ENCODE data around the gene EPHA4. TPM values are rescaled to one million over a fixed set of nuclear protein-coding genes. Genes with fewer than 3 reads are reported as not detected.

Gene EPHA4
- total RNA-seq, 5 donors from 2014 or later (not counting 1 experiment from before 2014, with no cell fraction given) = 47.2 to 93.9 (median 58.0) TPM

GRCh38 chr2:221610675-221611074 is 38.6 kb upstream of the EPHA4 start:
- Histone ChIP-seq H3K4me1 (ENCODE audit: control insufficient read depth in 1 of 2, extremely low read depth in 1 of 2, insufficient read depth in 2 of 2, low read length in 2 of 2) (no peaks in the 10 kb centered on the region), H3K27me3 (replicated peaks in 1 of 2; ENCODE audit: control insufficient read depth in 2 of 2, extremely low read depth in 1 of 2, insufficient read depth in 2 of 2, low read length in 1 of 2) (peaks cover 0 to 8% of the 10 kb centered on the region in 2 experiments), H3K4me3 (ENCODE audit: control insufficient read depth in 1 of 2, extremely low read depth in 1 of 2, low read length in 1 of 2) (no peak overlapping the region), H3K9me3 (no peaks in the 10 kb centered on the region), H3K27ac (ENCODE audit: low read length) (no peak overlapping the region), H3K36me3 (ENCODE audit: control insufficient read depth in 2 of 2, extremely low read depth in 1 of 2, insufficient read depth in 1 of 2, low read length in 1 of 2) (no peaks in the 10 kb centered on the region)
- H3K4me3 Mint-ChIP-seq = no peak overlapping the region
- no peak for DNase-seq
- no peaks in the 10 kb centered on the region for H3K4me1 Mint-ChIP-seq
- H3K36me3 Mint-ChIP-seq = no peaks in the 10 kb centered on the region
- no peaks in the 10 kb centered on the region for H3K9me3 Mint-ChIP-seq
- ChIA-PET CTCF (no interaction called here), POLR2A (no interaction called here)
- H3K27ac Mint-ChIP-seq = no peak overlapping the region
- WGBS (ENCODE audit: insufficient coverage) = 100% methylated on average over 1 of the region's 8 CpGs
- ATAC-seq (replicated peaks in 1 of 4) = no peak
- H3K27me3 Mint-ChIP-seq = peaks cover 14% of the 10 kb centered on the region in 2 donors

GRCh38 chr2:221610255-221610654 is 38.2 kb upstream of the EPHA4 start:
- POLR2A ChIA-PET = no interaction called here
- Mint-ChIP-seq H3K27ac (no peak overlapping the region), H3K4me3 (no peak overlapping the region), H3K9me3 (no peaks in the 10 kb centered on the region), H3K36me3 (no peaks in the 10 kb centered on the region), H3K27me3 (peaks cover 14 to 15% of the 10 kb centered on the region in 2 donors), H3K4me1 (no peaks in the 10 kb centered on the region)
- no peaks in the 10 kb centered on the region for H3K9me3 ChIP-seq
- no peak overlapping the region for H3K4me3 ChIP-seq (ENCODE audit: control insufficient read depth in 1 of 2, extremely low read depth in 1 of 2, low read length in 1 of 2)
- CTCF ChIA-PET = no interaction called here
- no peaks in the 10 kb centered on the region for H3K4me1 ChIP-seq (ENCODE audit: control insufficient read depth in 1 of 2, extremely low read depth in 1 of 2, insufficient read depth in 2 of 2, low read length in 2 of 2)
- peaks cover 0 to 8% of the 10 kb centered on the region in 2 experiments for H3K27me3 ChIP-seq (replicated peaks in 1 of 2; ENCODE audit: control insufficient read depth in 2 of 2, extremely low read depth in 1 of 2, insufficient read depth in 2 of 2, low read length in 1 of 2)
- H3K36me3 ChIP-seq (ENCODE audit: control insufficient read depth in 2 of 2, extremely low read depth in 1 of 2, insufficient read depth in 1 of 2, low read length in 1 of 2) = no peaks in the 10 kb centered on the region
- 59% methylated on average over 2 of the region's 2 CpGs for WGBS (ENCODE audit: insufficient coverage)
- H3K27ac ChIP-seq (ENCODE audit: low read length) = no peak overlapping the region
- DNase-seq (no peak), ATAC-seq (replicated peaks in 1 of 4) (no peak)

- H3K27me3 Mint-ChIP-seq = peaks cover 14 to 19% of the 10 kb centered on the region in 2 donors
- H3K27ac ChIP-seq (ENCODE audit: low read length) = no peak overlapping the region
Measured at GRCh38 chr2:221608442-221608841, 36.3 kb upstream of the EPHA4 start.

GRCh38 chr2:221606424-221606823 is 34.3 kb upstream of the EPHA4 start:
- H3K4me1 ChIP-seq (ENCODE audit: control insufficient read depth in 1 of 2, extremely low read depth in 1 of 2, insufficient read depth in 2 of 2, low read length in 2 of 2) = no peaks in the 10 kb centered on the region
- Mint-ChIP-seq H3K4me1 (no peaks in the 10 kb centered on the region), H3K36me3 (no peaks in the 10 kb centered on the region), H3K4me3 (no peak overlapping the region), H3K9me3 (no peaks in the 10 kb centered on the region), H3K27ac (no peak overlapping the region), H3K27me3 (peaks cover 4 to 16% of the 10 kb centered on the region in 2 donors)
- ChIA-PET POLR2A (no interaction called here), CTCF (no interaction called here)
- ATAC-seq (replicated peaks in 1 of 4) (no peak), DNase-seq (no peak)
- no peaks in the 10 kb centered on the region for H3K9me3 ChIP-seq
- 79% methylated on average over 5 of the region's 6 CpGs for WGBS (ENCODE audit: insufficient coverage)
- peaks cover 0 to 8% of the 10 kb centered on the region in 2 experiments for H3K27me3 ChIP-seq (replicated peaks in 1 of 2; ENCODE audit: control insufficient read depth in 2 of 2, extremely low read depth in 1 of 2, insufficient read depth in 2 of 2, low read length in 1 of 2)
- no peaks in the 10 kb centered on the region for H3K36me3 ChIP-seq (ENCODE audit: control insufficient read depth in 2 of 2, extremely low read depth in 1 of 2, insufficient read depth in 1 of 2, low read length in 1 of 2)
- no peak overlapping the region for H3K27ac ChIP-seq (ENCODE audit: low read length)
- H3K4me3 ChIP-seq (ENCODE audit: control insufficient read depth in 1 of 2, extremely low read depth in 1 of 2, low read length in 1 of 2) = no peak overlapping the region

More at GRCh38 chr2:221608442-221608841, 36.3 kb upstream of the EPHA4 start:
- CTCF ChIA-PET = no interaction called here
- Mint-ChIP-seq H3K27ac (no peak overlapping the region), H3K4me3 (no peak overlapping the region), H3K36me3 (no peaks in the 10 kb centered on the region), H3K9me3 (no peaks in the 10 kb centered on the region), H3K4me1 (no peaks in the 10 kb centered on the region)
- no peaks in the 10 kb centered on the region for H3K9me3 ChIP-seq
- ATAC-seq (replicated peaks in 1 of 4) (no peak), DNase-seq (no peak)
- peaks cover 0 to 8% of the 10 kb centered on the region in 2 experiments for H3K27me3 ChIP-seq (replicated peaks in 1 of 2; ENCODE audit: control insufficient read depth in 2 of 2, extremely low read depth in 1 of 2, insufficient read depth in 2 of 2, low read length in 1 of 2)
- no peak overlapping the region for H3K4me3 ChIP-seq (ENCODE audit: control insufficient read depth in 1 of 2, extremely low read depth in 1 of 2, low read length in 1 of 2)
- H3K4me1 ChIP-seq (ENCODE audit: control insufficient read depth in 1 of 2, extremely low read depth in 1 of 2, insufficient read depth in 2 of 2, low read length in 2 of 2) = no peaks in the 10 kb centered on the region
- WGBS (ENCODE audit: insufficient coverage) = no CpG with 5 or more reads among the region's 3 CpGs
- H3K36me3 ChIP-seq (ENCODE audit: control insufficient read depth in 2 of 2, extremely low read depth in 1 of 2, insufficient read depth in 1 of 2, low read length in 1 of 2) = no peaks in the 10 kb centered on the region
- POLR2A ChIA-PET = no interaction called here

GRCh38 chr2:221605751-221606240 is 33.7 kb upstream of the EPHA4 start:
- Histone ChIP-seq H3K4me3 (ENCODE audit: control insufficient read depth in 1 of 2, extremely low read depth in 1 of 2, low read length in 1 of 2) (no peak overlapping the region), H3K4me1 (ENCODE audit: control insufficient read depth in 1 of 2, extremely low read depth in 1 of 2, insufficient read depth in 2 of 2, low read length in 2 of 2) (no peaks in the 10 kb centered on the region), H3K36me3 (ENCODE audit: control insufficient read depth in 2 of 2, extremely low read depth in 1 of 2, insufficient read depth in 1 of 2, low read length in 1 of 2) (no peaks in the 10 kb centered on the region), H3K9me3 (no peaks in the 10 kb centered on the region), H3K27me3 (replicated peaks in 1 of 2; ENCODE audit: control insufficient read depth in 2 of 2, extremely low read depth in 1 of 2, insufficient read depth in 2 of 2, low read length in 1 of 2) (peaks cover 0 to 2% of the 10 kb centered on the region in 2 experiments), H3K27ac (ENCODE audit: low read length) (no peak overlapping the region)
- Mint-ChIP-seq H3K9me3 (no peaks in the 10 kb centered on the region), H3K36me3 (no peaks in the 10 kb centered on the region), H3K4me3 (no peak overlapping the region), H3K4me1 (no peaks in the 10 kb centered on the region), H3K27me3 (peaks cover 7 to 15% of the 10 kb centered on the region in 2 donors), H3K27ac (no peak overlapping the region)
- ChIA-PET POLR2A (no interaction called here), CTCF (no interaction called here)
- ATAC-seq (replicated peaks in 1 of 4) (no peak), DNase-seq (no peak)
- WGBS (ENCODE audit: insufficient coverage) = no CpG with 5 or more reads among the region's 2 CpGs

- ChIA-PET CTCF (interaction anchor here in 1 of 2 donors (1.2 kb wide), 1 partner anchor 11 kb away, joined by 3 read pairs; no protein-coding TSS in a partner anchor), POLR2A (no interaction called here)
- Mint-ChIP-seq H3K27ac (no peak overlapping the region), H3K4me1 (no peaks in the 10 kb centered on the region), H3K27me3 (peaks cover 9 to 15% of the 10 kb centered on the region in 2 donors), H3K9me3 (no peaks in the 10 kb centered on the region), H3K36me3 (no peaks in the 10 kb centered on the region), H3K4me3 (no peak overlapping the region)
- no peak overlapping the region for H3K27ac ChIP-seq (ENCODE audit: low read length)
- peaks cover 0 to 7% of the 10 kb centered on the region in 2 experiments for H3K27me3 ChIP-seq (replicated peaks in 1 of 2; ENCODE audit: control insufficient read depth in 2 of 2, extremely low read depth in 1 of 2, insufficient read depth in 2 of 2, low read length in 1 of 2)
- H3K4me1 ChIP-seq (ENCODE audit: control insufficient read depth in 1 of 2, extremely low read depth in 1 of 2, insufficient read depth in 2 of 2, low read length in 2 of 2) = no peaks in the 10 kb centered on the region
- no peaks in the 10 kb centered on the region for H3K36me3 ChIP-seq (ENCODE audit: control insufficient read depth in 2 of 2, extremely low read depth in 1 of 2, insufficient read depth in 1 of 2, low read length in 1 of 2)
- ATAC-seq (replicated peaks in 1 of 4) (no peak), DNase-seq (no peak)
- H3K9me3 ChIP-seq = no peaks in the 10 kb centered on the region
- WGBS (ENCODE audit: insufficient coverage) = no CpG with 5 or more reads among the region's 1 CpG
- H3K4me3 ChIP-seq (ENCODE audit: control insufficient read depth in 1 of 2, extremely low read depth in 1 of 2, low read length in 1 of 2) = no peak overlapping the region
Measured at GRCh38 chr2:221602938-221603337, 30.8 kb upstream of the EPHA4 start.

GRCh38 chr2:221601376-221601775 is 29.3 kb upstream of the EPHA4 start:
- H3K27ac ChIP-seq (ENCODE audit: low read length) = no peak overlapping the region
- Mint-ChIP-seq H3K27me3 (peaks cover 9 to 15% of the 10 kb centered on the region in 2 donors), H3K27ac (no peak overlapping the region), H3K36me3 (no peaks in the 10 kb centered on the region), H3K4me3 (no peak overlapping the region), H3K4me1 (no peaks in the 10 kb centered on the region), H3K9me3 (no peaks in the 10 kb centered on the region)
- no peaks in the 10 kb centered on the region for H3K4me1 ChIP-seq (ENCODE audit: control insufficient read depth in 1 of 2, extremely low read depth in 1 of 2, insufficient read depth in 2 of 2, low read length in 2 of 2)
- POLR2A ChIA-PET = no interaction called here
- DNase-seq (no peak), ATAC-seq (replicated peaks in 1 of 4) (no peak)
- CTCF ChIA-PET = no interaction called here
- H3K4me3 ChIP-seq (ENCODE audit: control insufficient read depth in 1 of 2, extremely low read depth in 1 of 2, low read length in 1 of 2) = no peak overlapping the region
- WGBS (ENCODE audit: insufficient coverage) = no CpG with 5 or more reads among the region's 3 CpGs
- H3K36me3 ChIP-seq (ENCODE audit: control insufficient read depth in 2 of 2, extremely low read depth in 1 of 2, insufficient read depth in 1 of 2, low read length in 1 of 2) = no peaks in the 10 kb centered on the region
- peaks cover 0 to 7% of the 10 kb centered on the region in 2 experiments for H3K27me3 ChIP-seq (replicated peaks in 1 of 2; ENCODE audit: control insufficient read depth in 2 of 2, extremely low read depth in 1 of 2, insufficient read depth in 2 of 2, low read length in 1 of 2)
- no peaks in the 10 kb centered on the region for H3K9me3 ChIP-seq
